Raji (cell line): ENCODE data around the gene MAP2K4.

Experiments used
- POLR2A ChIP-seq: IDR thresholded peaks from 2 replicates; pipeline ENCODE4 v1.6.1; 2011; ENCODE audit warnings: low read depth, low read length, control low read depth; ENCODE audit not compliant: insufficient read depth

Gene MAP2K4

GRCh38 chr17:12057520-12057919 lies 36.8 kb downstream of the MAP2K4 start:
- no peak for TF ChIP-seq POLR2A

- no peak for TF ChIP-seq POLR2A
Measured at GRCh38 chr17:12058535-12058934, 37.9 kb downstream of the MAP2K4 start.

GRCh38 chr17:12062249-12062648 lies 41.6 kb downstream of the MAP2K4 start:
- no peak for TF ChIP-seq POLR2A

- no peak for TF ChIP-seq POLR2A
Measured at GRCh38 chr17:12064395-12064794, 43.7 kb downstream of the MAP2K4 start.

- no peak for TF ChIP-seq POLR2A
Measured at GRCh38 chr17:12067485-12067884, 46.8 kb downstream of the MAP2K4 start.

- TF ChIP-seq POLR2A: no peak
Measured at GRCh38 chr17:12068946-12069345, 48.3 kb downstream of the MAP2K4 start.

- TF ChIP-seq POLR2A: no peak
Measured at GRCh38 chr17:12070561-12070960, 49.9 kb downstream of the MAP2K4 start.

GRCh38 chr17:12074346-12074745 lies 53.7 kb downstream of the MAP2K4 start:
- no peak for TF ChIP-seq POLR2A

GRCh38 chr17:12077773-12078172 lies 57.1 kb downstream of the MAP2K4 start:
- no peak for TF ChIP-seq POLR2A

GRCh38 chr17:12078791-12079190 lies 58.1 kb downstream of the MAP2K4 start:
- no peak for TF ChIP-seq POLR2A

- TF ChIP-seq POLR2A: no peak
Measured at GRCh38 chr17:12081720-12082119, 61.0 kb downstream of the MAP2K4 start.

- TF ChIP-seq POLR2A: no peak
Measured at GRCh38 chr17:12085076-12085949, 64.6 kb downstream of the MAP2K4 start.

- TF ChIP-seq POLR2A: no peak
Measured at GRCh38 chr17:12088035-12088434, 67.4 kb downstream of the MAP2K4 start.

- no peak for TF ChIP-seq POLR2A
Measured at GRCh38 chr17:12089809-12090384, 69.2 kb downstream of the MAP2K4 start.

- TF ChIP-seq POLR2A: no peak
Measured at GRCh38 chr17:12094336-12094735, 73.7 kb downstream of the MAP2K4 start.

GRCh38 chr17:12095522-12095921 lies 74.8 kb downstream of the MAP2K4 start:
- no peak for TF ChIP-seq POLR2A
